PC-9 (cell line): ENCODE results near the gene MGRN1.

Experiments used
- CTCF ChIP-seq: fragments of 200-600 bp; sonication (generic); conservative IDR thresholded peaks from 2 replicates; pipeline ENCODE4 v1.6.1; 2017; ENCODE audit warnings: mixed run types, antibody characterized with exemption, mild to moderate bottlenecking, moderate library complexity
- EZH2 ChIP-seq: fragments of 200-600 bp; sonication (generic); IDR thresholded peaks from 2 replicates; pipeline ENCODE4 v1.8.0; 2017; ENCODE audit warnings: antibody characterized with exemption, low read depth

- no peak for TF ChIP-seq CTCF
- TF ChIP-seq EZH2 = no peak
These were observed 108.7 kb downstream of the MGRN1 start for GRCh38 chr16:4733211-4733742.
